Stimulated activated CD8-positive, alpha-beta memory T cell treated with anti-CD3 and anti-CD28 coated beads, Interleukin-7, amount 100 ng/mL, for 1 hour (primary cell): ENCODE measurements around the gene MPV17.
"Not testable (repeated sequence)": the region's sequence is repeated elsewhere in the genome, so short reads cannot be mapped to it uniquely, and the experiment has no call there.

ENCODE experiments used
- DNase-seq, 2 donors: peaks; one replicate each; pipeline ENCODE4 v3.0.0-alpha.2; 2020; ENCODE audit warnings: low read depth in 2 of 2

Gene MPV17

GRCh38 chr2:27298391-27299080 lies 24.4 kb downstream of the MPV17 start:
- DNase-seq = no peak

GRCh38 chr2:27297195-27297594 lies 25.7 kb downstream of the MPV17 start:
- DNase-seq = no peak

- DNase-seq = no peak
Observed at GRCh38 chr2:27296481-27296880, 26.4 kb downstream of the MPV17 start.

GRCh38 chr2:27294928-27295327 lies 28.0 kb downstream of the MPV17 start:
- DNase-seq = no peak

- no peak for DNase-seq
Observed at GRCh38 chr2:27291865-27292264, 31.0 kb downstream of the MPV17 start.

GRCh38 chr2:27290549-27290948 lies 32.3 kb downstream of the MPV17 start:
- no peak for DNase-seq

- DNase-seq = no peak
Observed at GRCh38 chr2:27288610-27289009, 34.3 kb downstream of the MPV17 start.

- no peak for DNase-seq
Observed at GRCh38 chr2:27285481-27285880, 37.4 kb downstream of the MPV17 start.

GRCh38 chr2:27284996-27285395 lies 37.9 kb downstream of the MPV17 start:
- DNase-seq = no peak

GRCh38 chr2:27282892-27283291 lies 40.0 kb downstream of the MPV17 start:
- no peak for DNase-seq

- no peak for DNase-seq
Observed at GRCh38 chr2:27281855-27282559, 40.9 kb downstream of the MPV17 start, which contains the start of gene TRIM54. TRIM54 (plus strand) TSS chr2:27282429; CDS start chr2:27282732, 303 bp downstream.

GRCh38 chr2:27281442-27281841 lies 41.5 kb downstream of the MPV17 start:
- no peak for DNase-seq

- DNase-seq = no peak
Observed at GRCh38 chr2:27280826-27281225, 42.1 kb downstream of the MPV17 start.

GRCh38 chr2:27278010-27278409 lies 44.9 kb downstream of the MPV17 start:
- no peak for DNase-seq

GRCh38 chr2:27275211-27276150 lies 47.4 kb downstream of the MPV17 start, which contains the start of gene DNAJC5G:
DNAJC5G (plus strand) TSS chr2:27275433; CDS start chr2:27276729, 1,296 bp downstream.
- DNase-seq = no peak

- not testable (repeated sequence) for DNase-seq
Observed at GRCh38 chr2:27272537-27273522, 50.1 kb downstream of the MPV17 start.

- DNase-seq = no peak
Observed at GRCh38 chr2:27271631-27272340, 51.1 kb downstream of the MPV17 start.

GRCh38 chr2:27270670-27271069 lies 52.2 kb downstream of the MPV17 start:
- no peak for DNase-seq

GRCh38 chr2:27270131-27270530 lies 52.8 kb downstream of the MPV17 start:
- no peak for DNase-seq

GRCh38 chr2:27268296-27268695 lies 54.6 kb downstream of the MPV17 start:
- not testable (repeated sequence) for DNase-seq
